GM12891 (cell line): Measurements from ENCODE around the gene MVD.

Experiments
- DNase-seq: peaks from one replicate; pipeline ENCODE4 v3.0.0; 2011; ENCODE audit warnings: low spot score; ENCODE audit not compliant: insufficient read length
- FAIRE-seq: peaks from 2 replicates; lab custom pipeline; 2011; peaks lifted over from hg19 to GRCh38; lab: Jason Lieb, UNC
- PAX5 ChIP-seq: IDR thresholded peaks from 2 replicates; pipeline ENCODE4 v1.6.1; 2011; ENCODE audit warnings: low read length, moderate library complexity, mild to moderate bottlenecking; ENCODE audit not compliant: insufficient read depth, severe bottlenecking
- POLR2A ChIP-seq: IDR thresholded peaks from 2 replicates; pipeline ENCODE4 v1.6.1; 2011; ENCODE audit warnings: low read depth, low read length, control low read depth
- POLR2AphosphoS5 ChIP-seq: IDR thresholded peaks from 2 replicates; pipeline ENCODE4 v1.6.1; 2011; ENCODE audit warnings: low read depth, low read length, control low read depth
- POU2F2 ChIP-seq: IDR thresholded peaks from 2 replicates; pipeline ENCODE4 v1.6.1; 2011; ENCODE audit warnings: low read depth, mild to moderate bottlenecking, control low read depth, low read length, moderate library complexity
- SPI1 ChIP-seq: IDR thresholded peaks from 2 replicates; pipeline ENCODE4 v1.6.1; 2011; ENCODE audit warnings: low read depth, low read length, control low read depth
- TAF1 ChIP-seq: IDR thresholded peaks from 2 replicates; pipeline ENCODE4 v1.6.1; 2011; ENCODE audit warnings: low read depth, low read length, control low read depth

The MVD gene

GRCh38 chr16:88634994-88635670, 27.8 kb downstream of the MVD start:
- FAIRE-seq: no peak
- DNase-seq: no peak
- TF ChIP-seq POLR2A: no peak

- FAIRE-seq (peak; percentile 95), DNase-seq (peak; percentile 82)
- TF ChIP-seq POLR2A (no peak), POLR2AphosphoS5 (no peak), TAF1 (no peak), POU2F2 (no peak), PAX5 (no peak), SPI1 (0 out of 2 replicates have a peak, but pooled peaks have one; percentile 7)
These were observed 28.5 kb downstream of the MVD start for GRCh38 chr16:88634141-88634993.

GRCh38 chr16:88633684-88634140, 29.2 kb downstream of the MVD start:
- DNase-seq: peak; percentile 66
- TF ChIP-seq TAF1: no peak
- no peak for TF ChIP-seq POLR2A
- no peak for TF ChIP-seq SPI1
- no peak for TF ChIP-seq POLR2AphosphoS5
- no peak for TF ChIP-seq PAX5
- no peak for TF ChIP-seq POU2F2
- FAIRE-seq: no peak

- FAIRE-seq (no peak), DNase-seq (no peak)
- TF ChIP-seq POLR2AphosphoS5: no peak
- TF ChIP-seq PAX5: no peak
- no peak for TF ChIP-seq POLR2A
- TF ChIP-seq SPI1: no peak
- TF ChIP-seq POU2F2: no peak
- TF ChIP-seq TAF1: no peak
These were observed 30.3 kb downstream of the MVD start for GRCh38 chr16:88632587-88632930.

- TF ChIP-seq TAF1 (no peak), PAX5 (no peak), POU2F2 (no peak), SPI1 (no peak), POLR2A (no peak)
- FAIRE-seq: no peak
- no peak for DNase-seq
These were observed 30.8 kb downstream of the MVD start for GRCh38 chr16:88631920-88632586.

GRCh38 chr16:88631384-88631783, 31.5 kb downstream of the MVD start:
- no peak for FAIRE-seq
- TF ChIP-seq PAX5: no peak
- no peak for TF ChIP-seq POLR2AphosphoS5
- no peak for TF ChIP-seq POU2F2
- TF ChIP-seq TAF1: no peak
- no peak for TF ChIP-seq POLR2A
- TF ChIP-seq SPI1: no peak
- DNase-seq: no peak

GRCh38 chr16:88630941-88631340, 31.9 kb downstream of the MVD start:
- FAIRE-seq: no peak
- TF ChIP-seq POLR2AphosphoS5: no peak
- no peak for TF ChIP-seq POU2F2
- no peak for TF ChIP-seq SPI1
- no peak for TF ChIP-seq PAX5
- no peak for TF ChIP-seq TAF1
- TF ChIP-seq POLR2A: no peak
- DNase-seq: no peak

GRCh38 chr16:88630433-88630832, 32.5 kb downstream of the MVD start:
- DNase-seq (no peak), FAIRE-seq (no peak)
- no peak for TF ChIP-seq POLR2A

- TF ChIP-seq TAF1 (no peak), POU2F2 (no peak), POLR2AphosphoS5 (no peak), SPI1 (no peak), POLR2A (no peak), PAX5 (no peak)
- no peak for DNase-seq
- no peak for FAIRE-seq
These were observed 33.1 kb downstream of the MVD start for GRCh38 chr16:88629835-88630234.
